Right lobe of liver (tissue), 4 donors: ENCODE results near the gene CATSPERD.

Experiments used
- CTCF ChIP-seq, 4 donors: fragments of 200-600 bp in 3 of 4; fragments of 450-650 bp in 1 of 4; IDR thresholded peaks; one replicate each; pipeline versions ENCODE4 v1.5.1 to v1.8.0; 2016 to 2022; ENCODE audit warnings: antibody characterized with exemption in 4 of 4, mild to moderate bottlenecking in 2 of 4
- POLR2A ChIP-seq: fragments of 450-650 bp; IDR thresholded peaks from one replicate; pipeline ENCODE4 v1.6.1; 2017; ENCODE audit warnings: antibody characterized with exemption, mild to moderate bottlenecking
- donor health status: DM: no; HTN: no; CAD: no.
- donor health status: DM: no; HTN: no; CAD: no.
- donor health status: DM: no; HTN: yes; CAD: no.

GRCh38 chr19:5738423-5738822 is 18.0 kb downstream of the CATSPERD start:
- TF ChIP-seq CTCF (IDR thresholded peaks at IDR 0.05) = no peak
- TF ChIP-seq POLR2A = no peak
